Measurements from ENCODE around the gene PRICKLE4.

Gene PRICKLE4, protein sequence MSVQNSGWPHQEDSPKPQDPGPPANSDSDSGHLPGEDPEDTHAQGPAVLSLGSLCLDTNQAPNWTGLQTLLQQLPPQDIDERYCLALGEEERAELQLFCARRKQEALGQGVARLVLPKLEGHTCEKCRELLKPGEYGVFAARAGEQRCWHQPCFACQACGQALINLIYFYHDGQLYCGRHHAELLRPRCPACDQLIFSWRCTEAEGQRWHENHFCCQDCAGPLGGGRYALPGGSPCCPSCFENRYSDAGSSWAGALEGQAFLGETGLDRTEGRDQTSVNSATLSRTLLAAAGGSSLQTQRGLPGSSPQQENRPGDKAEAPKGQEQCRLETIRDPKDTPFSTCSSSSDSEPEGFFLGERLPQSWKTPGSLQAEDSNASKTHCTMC

DNA sequence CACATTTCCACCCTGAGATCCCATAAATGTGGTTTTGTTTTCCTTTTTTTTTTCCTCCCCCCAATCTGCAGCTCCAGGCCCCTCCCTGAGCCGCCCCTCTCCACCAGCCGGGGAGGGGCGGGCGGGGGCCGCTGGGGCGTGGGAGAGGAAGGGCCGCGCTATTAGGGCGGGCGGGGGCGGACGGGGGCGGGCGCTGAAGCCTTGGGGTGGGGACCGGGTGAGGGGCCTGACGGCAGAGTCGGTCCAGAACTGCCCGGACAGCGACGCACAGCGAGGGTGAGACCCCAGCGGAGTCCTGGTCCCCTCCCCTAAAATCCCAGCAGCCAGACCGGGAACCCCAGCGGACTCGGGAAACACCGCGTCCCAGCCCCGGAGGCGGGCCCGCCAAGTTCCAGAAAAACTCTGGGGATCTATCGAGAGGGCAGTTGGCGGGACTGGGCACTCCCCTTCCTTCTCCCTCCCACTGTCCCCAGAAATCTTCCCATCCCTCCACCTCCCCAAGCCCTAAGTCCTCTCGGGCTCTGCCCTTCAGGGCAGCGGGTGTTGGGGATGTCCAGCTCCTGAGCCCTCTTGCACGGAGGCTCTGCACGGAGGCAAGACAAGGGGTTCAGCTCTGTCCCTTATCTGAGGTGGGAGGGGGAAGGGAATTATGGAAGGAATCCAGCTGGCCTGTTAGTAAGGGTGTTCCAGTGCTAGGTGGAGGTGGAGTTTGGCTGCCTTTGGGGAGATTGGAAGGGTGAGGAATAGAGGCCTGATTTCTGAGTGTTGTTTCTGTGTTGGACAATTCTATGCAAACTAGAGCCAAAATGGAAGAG is at the start of gene PRICKLE4:
PRICKLE4 (plus strand) TSS at position 232 of the 815 bp plus-strand sequence. CDS start 2,692 bp downstream, outside the sequence.
- DNase-seq, result no peak

DNA sequence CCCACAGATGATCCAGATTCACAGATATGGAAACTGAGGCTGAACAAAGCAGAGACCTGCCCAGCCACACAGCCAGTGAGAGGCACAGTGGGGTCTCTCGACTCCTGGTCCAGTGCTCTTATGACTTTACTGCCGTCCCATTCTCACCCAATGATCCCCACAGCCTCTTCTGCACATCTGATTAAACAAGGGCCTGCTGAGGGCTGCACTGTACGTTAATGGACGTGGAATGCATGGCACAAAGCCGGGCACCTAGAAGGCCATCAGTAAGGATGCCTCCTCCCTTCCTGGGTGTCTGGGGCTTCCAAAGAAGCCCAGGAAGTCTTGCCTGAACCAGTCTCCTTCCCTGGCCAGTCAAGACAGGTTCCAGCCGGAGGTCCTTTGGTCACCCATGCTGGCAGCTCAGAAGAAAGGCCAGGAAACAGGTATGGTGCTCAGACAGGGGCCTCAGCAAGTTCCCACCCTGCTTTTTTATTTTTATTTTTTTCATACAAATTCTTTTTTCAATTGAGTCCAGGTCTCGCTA is 49.0 kb upstream of the PRICKLE4 start:
- no peak for DNase-seq

DNA sequence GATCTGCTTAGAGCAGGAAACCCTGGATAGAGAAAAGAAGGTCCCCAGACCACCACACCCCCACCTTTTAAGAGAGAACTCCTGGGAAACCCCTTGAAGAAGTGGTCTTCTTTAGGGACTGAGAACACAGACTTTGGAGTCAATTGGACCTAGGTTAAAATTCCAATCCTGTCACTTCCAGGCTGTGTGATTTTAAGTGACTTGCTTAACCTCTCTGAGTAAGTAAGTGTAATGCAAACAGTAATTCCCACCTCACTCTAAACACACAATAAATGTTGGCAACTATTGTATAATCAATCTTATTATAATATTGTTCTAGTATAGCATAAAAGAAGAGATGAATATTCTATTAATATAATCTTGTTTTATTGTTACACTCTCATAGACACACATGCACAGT is 48.4 kb upstream of the PRICKLE4 start:
- DNase-seq, result no peak

DNA sequence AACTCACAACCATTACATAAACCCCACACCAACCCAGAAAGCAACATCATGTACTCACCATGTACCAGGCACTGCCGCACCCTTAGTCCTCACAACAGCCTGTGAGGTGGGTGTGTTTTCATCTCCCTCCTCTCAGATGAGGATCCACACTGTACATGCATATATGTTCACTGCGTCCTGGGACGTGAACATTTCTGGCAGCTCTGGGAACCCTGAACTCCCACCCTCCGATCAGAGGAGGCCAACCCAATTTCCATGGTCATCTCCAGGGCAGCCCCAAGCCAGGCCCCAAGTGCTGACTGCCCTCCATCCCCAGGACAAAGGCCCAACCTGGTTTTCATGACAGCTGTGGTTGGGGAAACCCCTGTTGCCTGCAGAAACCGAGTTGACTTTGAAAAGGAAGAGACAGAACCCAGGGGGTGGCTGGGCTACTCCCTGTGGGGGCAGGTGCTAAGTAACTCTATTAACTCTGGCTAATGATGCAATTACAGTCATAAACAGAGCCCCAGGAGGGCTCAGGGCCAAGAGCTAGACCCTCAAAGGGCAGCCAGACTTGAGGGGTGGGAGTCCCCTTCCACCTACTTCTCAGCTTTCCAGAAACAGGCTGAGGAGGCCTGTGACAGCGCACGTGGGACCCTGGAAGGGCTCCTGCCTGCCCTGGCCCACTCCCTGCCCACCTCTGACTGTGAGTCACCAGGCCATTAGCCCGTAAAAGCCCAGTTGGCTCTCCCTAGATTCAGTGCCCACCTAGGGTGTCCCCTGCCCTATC is 47.8 kb upstream of the PRICKLE4 start:
- peak; percentile 22 to 79 for DNase-seq

DNA sequence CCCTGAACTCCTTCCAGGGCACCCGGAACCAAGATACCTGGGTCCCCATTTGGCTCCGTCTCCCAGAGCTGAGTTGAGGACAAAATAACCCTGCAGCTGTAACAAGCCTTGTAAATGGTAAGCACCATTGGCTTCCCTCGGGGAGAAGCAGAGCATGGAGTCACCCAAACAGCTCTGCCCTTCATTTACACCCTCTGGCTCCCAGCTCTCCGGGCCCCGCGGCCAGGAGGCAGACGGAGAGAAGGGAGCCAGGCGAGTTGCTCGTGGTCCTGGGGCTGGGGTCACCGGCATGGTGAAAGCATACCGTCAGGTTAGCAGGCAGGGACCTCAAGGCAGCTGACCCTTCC is 47.2 kb upstream of the PRICKLE4 start:
- DNase-seq, result peak in 1 of 2 experiments; percentile 47

DNA sequence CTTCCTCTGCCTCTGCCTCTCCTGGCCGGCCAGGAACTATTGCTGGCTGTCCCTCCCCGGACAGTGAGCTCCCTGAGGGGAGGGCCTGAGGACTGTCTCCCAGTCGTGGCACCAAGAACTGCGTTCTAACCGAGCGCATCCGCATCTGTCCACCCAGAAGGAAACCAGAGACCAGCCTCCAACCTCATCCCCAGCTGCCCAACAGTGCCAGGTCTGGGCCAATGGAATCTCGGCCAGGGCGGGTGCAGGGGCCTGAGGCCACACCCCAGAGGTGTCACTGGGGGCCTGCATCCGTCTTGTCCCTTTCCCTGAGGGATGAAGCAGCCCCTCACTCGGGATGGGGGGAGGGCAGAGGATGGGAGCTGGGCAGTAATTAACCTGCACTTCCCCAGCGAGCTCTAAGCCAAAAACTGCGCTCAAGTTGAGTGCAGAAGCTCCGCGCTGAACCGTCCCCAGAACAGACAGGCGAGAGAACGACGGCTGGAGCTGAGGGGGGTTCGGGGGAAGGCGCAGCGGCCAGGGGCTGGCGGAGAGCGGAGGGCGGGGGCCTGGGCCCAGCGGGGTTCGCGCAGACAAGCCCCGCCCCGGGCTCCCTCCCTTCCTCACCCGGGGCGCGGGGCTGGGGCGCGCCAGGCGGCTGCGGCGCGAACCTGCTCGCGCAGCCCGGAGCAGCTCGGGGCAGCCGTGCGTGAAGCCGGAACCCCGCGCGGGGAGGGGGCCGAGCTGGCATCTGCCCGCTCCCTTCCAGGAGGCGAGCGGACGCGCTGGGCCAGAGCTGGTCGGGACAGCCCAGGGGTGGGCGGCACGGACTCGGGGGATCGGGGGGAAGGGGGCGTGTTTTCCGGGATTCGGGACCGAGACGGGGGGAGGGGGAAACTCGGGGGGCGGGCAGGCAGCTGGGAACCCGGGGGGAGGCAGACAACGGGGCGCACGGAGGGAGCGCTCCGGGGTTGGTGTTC is 46.6 kb upstream of the PRICKLE4 start:
- DNase-seq, result peak; percentile 89 to 91

DNA sequence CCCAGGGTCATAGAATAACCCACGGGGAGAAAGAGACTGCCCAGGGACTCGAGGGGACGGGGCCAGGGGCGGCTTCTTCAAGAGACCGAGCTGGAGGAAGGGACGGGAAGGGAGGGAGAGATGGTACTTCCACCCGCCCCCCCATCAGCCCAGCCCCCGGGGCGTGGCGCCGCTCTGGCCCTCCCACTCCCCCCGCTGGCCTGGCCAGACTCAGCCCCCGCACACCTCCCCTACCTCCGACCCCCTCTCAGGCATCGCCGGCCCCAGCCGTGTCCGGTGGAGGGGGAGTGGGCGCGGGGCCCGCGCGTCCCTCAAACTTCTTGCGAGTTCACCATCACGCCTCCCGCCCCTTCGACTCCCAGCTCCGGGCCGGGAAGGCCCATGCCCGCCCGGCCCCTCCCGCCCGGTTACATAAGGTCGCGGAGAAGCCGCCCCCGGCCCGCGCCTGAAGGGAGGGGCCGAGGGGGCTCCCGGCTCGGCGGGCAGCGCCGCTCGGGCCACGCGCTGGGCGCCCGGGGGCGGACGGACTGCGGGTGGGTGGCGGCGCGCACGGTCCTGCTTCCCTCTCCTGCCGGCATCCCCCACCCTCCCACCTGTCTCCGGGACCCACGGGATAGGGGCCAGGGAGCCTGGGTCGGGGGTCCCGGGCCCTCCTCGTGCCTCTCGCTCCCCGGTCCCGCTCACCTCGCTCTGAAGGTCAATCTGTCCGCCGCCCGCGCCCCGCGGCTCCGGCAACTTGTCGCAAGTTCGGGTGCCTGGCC is 45.7 kb upstream of the PRICKLE4 start:
- peak; percentile 74 to 79 for DNase-seq

DNA sequence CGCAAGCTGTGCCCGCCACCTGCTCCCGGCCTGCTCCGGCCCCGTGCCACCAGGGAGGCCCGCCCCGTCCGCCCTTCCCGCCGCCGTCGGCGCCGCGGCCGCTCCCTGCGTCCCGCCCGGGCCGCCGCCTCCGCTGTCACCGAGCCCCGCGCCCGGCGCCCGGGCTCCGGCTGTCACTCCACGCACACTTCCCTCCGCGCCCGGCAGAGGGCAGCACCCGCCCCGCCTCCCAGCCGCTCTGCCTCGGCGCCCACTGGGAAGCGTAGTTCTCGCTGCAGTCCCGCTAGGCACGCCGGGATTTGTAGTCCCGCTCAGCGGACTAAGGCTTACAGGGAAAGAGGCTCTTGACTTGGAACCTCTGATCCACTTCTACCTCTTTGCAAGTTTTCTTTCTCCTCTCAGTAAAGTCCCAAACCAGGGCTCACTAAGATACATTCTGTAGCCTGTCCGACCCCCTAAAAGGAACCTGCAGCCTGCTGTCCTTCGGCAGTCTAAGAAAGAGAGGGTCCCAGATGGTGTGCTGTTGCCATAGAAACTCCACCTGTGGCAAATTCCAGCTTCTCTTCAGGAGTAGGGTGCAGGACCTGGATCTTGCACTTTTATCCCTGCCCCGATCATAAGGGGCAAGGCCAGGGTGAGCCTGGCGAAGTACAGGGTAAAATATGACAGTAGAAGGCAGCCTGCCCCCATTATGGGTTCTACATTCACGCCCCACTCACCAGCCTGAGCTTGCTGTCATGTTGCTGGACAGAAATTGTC is 45.0 kb upstream of the PRICKLE4 start, which contains the start of gene TFEB:
TFEB (minus strand) TSS at position 182 of the 759 bp plus-strand sequence. CDS start 44,395 bp downstream, outside the sequence.
- peak; percentile 85 to 90 for DNase-seq

DNA sequence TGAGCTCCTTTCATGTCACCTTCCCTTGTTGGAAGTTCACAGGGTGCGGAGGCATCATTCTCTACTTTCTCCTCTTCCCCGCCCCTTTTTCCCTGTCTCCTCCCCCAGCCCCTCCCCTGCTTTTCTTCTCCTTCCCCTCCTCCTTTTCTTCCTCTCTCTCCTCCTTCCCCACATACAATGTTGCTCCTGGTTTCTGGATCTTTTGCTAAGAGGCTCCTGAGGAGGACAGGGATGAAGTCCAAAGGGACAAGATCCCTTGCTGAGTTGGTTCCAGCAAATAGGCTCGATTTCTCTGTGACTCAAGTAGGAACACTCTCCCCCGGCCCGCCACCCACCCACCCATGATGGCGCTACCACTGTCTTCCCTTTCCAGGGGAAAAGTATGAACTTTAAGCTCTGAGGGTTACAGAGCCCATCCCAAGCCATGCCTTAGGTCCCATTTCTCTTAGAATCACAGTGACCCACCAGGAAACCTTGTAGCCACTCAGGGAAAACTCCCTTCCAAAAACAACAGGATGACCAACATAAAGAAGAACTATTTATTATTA is 44.3 kb upstream of the PRICKLE4 start:
- no peak for DNase-seq

DNA sequence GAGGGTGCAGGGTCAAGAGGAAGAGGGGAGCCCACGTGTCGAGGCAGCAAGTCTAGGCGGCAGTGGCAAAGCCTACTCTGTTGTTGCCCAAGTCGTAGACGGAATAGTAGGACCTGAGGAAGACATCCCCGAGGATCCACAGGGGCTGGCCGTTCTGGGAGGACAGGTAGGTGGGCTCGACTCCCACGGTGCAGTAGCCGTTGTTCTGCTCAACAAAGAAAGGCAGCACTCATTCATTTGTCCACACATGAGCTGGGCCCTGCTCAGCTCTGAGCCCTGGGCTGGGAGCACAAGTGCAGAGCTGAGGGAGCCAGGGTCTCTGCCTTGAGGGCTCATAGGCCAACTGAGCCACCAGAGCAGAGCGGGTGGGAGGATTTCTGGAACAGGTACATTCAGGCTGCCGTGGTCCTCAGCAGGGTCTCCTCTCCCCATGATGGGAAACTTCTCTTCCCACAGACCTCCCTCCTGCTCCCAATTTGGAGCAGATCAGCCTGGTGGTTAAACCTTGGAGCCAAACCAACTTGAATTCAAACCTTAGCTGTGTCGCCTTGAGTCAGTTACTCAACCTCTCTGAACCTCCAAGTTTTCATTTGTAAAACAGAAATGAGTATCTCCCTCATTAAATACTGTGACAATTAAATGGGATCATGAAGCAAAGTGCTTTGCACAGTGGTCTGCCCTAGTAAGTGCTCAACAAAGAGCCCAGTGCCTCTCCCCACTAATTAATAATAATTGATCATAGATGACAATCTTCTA is 43.6 kb upstream of the PRICKLE4 start:
- no peak for DNase-seq

DNA sequence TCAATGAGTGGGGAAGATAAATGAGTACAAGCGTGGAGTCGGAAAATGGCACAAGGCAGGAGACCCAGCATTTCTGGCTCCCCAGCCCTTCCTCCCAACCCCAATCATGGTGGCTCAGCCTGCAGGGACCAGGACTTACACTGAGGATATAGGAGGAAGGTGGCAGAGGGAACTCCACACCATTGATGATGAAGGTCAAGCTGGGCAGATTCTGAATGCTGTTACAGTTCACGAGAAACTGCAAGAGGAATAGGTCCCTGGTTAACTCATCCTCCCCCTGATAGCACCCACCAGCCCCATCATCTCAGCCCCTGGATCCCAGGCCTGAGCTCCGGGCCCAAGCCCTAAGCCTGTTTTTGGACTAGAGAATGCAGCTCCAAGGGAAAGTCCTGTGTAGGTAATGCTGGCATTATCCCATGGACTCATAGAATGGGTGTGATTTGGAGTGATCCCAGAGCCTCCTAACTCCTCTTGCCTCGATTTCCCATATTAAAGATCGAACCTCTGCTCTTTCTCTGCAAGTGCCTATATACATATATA is 42.9 kb upstream of the PRICKLE4 start:
- no peak for DNase-seq

DNA sequence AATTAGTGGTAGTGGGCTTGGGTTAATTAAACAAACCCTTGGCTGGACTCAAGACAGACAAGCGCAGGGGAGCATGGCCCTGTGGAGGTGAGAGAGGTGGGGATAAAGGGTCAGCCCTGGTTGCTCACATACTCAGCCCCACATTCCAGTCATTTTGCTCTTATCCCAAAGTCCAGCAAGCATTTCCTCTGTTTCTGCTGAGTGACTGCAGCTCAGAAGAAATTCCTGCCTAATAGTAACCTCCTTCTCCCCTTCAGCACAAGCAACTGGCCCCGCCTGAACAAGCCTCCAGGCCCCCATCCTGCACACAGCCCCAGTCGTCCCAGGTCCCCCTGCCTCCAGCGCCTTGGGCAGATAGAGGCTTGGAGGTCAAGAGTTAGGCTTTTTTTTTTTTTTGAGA is 41.5 kb upstream of the PRICKLE4 start:
- no peak for DNase-seq

DNA sequence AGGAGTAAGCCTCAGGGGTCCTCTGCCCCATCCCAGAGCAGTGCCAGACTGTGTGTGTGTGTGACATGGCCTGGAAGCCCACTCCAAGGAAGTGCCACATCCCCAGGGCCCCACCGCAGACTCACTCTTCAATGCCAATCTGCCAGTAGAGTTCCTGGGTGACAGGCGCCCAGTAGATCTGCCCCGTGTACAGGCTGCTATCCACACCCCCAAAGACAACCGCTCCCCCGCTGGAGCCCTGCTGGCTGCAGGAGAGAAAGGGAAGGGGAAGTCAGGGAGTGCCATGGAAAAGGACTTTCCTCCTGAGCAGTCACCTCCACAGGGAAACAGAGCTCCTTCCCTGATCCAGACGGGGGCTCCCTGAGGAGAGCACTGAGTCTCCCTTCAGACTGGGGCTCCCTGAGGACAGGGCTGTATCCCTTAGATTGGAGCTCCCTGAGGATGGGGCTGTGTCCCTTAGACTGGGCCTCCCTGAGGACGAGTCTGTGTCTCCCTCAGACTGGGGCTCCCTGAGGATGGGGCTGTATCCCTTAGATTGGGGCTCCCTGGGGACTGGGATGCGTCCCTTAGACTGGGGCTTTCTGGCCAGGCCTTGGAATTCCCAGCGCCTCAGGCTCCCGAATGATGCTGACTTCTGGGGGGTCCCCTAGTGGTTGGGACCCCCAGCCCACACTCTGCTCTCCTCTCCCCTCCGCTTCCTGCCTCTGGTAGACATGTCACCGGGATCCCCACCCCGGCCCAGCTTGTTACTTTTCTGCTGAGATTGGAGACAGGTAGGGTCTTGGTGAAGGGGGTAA is 40.0 kb upstream of the PRICKLE4 start:
- no peak for DNase-seq

DNA sequence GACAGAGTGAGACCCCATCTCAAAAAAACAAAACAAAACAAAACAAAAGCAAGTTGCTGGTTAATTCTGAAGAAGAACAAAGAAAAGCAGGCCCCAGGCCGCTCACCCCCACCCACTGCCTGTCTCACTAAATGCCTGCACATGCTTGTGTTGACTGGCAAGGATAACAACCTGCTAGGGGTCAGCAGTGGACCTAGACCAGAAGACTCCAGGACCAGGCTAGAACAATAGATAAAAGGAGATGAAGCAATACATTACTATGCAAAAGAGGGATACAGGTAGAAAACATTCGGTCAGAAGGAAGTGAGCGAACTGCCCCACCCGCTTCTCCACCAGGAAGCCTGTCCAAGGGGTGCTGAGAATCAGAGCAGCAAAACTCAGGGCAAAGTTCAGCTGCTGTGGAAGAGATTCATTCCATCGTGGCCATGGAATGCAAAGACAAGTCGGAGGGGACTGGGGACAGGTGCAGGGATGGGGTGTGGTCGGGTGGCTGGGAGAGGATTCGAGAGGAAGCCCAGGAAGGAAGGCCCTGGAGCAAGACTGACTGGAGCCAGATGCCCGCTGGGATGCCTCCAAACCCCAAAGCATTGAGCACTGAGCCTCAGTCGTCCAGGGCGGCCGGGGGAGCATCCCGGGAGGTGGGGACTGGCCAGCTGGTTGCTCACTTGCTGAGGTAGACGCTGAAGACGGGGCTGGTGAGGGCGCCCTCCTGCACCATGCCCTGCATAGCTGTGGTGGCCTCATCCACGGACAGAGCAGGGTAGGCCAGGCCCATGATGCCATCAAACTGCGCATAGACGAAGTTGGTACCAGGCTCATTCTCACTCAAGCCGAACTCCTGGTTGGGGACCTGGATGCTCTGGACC is 38.7 kb upstream of the PRICKLE4 start:
- DNase-seq, result no peak

DNA sequence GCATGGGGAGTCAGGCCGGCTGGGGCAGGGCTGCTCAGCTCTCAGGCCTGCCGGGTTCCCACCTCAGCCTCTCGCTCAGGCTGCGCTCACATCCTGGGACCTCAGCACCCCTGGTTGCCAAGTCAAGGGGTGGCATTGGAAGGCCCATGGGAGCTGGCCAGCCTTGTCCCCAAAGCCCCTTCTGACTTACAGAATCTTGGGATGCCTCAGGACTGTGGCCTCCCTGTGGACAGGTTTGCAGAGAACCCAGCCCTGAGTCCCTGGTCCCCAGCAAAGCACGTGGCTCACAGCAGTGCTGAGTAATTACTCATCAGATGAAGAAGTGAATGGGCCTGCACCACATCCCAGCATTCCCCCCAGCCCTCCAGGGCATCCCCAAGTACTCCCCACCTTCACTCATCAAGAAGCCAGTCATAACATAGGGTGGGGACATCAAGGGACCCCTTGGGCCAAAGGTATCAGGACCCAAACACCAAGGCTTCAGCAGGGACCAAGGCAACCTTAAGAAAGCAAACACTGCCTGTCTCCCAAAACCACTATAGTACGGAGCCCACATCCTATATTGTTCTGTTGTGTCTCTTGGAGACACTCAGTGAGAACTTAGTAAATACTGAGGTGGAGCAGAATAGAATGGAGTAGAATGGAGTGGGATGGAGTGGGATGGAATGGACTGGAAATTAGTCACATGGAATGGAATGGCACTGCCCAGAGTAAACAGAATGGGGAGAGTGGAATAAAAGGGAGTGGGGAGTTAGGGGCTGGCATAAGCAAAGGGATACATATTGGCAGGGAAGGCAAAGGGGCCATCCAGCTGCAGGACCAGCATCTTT is 37.0 kb upstream of the PRICKLE4 start:
- DNase-seq, result no peak

DNA sequence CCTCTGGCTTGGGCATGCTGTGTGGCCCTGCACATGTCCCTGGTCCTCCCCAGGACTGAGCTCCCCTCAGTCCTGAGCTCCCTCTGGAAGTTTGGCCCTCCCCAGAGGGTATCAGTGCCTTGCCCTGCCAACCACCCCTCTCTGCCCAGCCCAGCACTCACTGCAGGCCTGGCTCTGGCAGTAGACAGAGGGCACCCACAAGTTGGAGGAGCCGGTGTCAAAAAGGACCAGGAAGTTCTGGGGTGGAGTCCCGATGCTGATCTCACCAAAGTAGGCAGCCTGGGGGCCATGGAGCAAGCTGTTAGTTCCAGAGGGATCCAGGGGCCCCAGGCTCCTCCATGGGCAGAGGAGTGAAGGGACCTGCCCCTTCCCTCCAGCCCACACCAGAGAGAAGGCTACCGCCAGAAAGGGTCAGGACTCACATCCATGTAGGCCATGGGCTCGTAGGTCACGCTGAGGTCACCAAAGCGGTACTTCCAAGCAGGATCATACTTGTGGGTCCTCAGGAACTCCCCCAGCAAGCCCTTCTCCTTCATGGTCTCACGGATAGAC is 36.3 kb upstream of the PRICKLE4 start:
- no peak for DNase-seq
